GM12878 (cell line): ENCODE measurements around the gene SGMS1.

Source experiments
- CTCF ChIP-seq, 3 experiments: IDR thresholded peaks in 2 of 3; conservative IDR thresholded peaks in 1 of 3; 2 replicates each; pipeline ENCODE4 v1.5.1; 2011; ENCODE audit warnings: low read depth in 3 of 3, low read length in 3 of 3, mild to moderate bottlenecking in 3 of 3, control low read depth in 2 of 3, moderate library complexity in 2 of 3, inconsistent platforms in 1 of 3, mixed read lengths in 1 of 3; ENCODE audit not compliant: control insufficient read depth in 2 of 3, insufficient read depth in 1 of 3; ENCODE audit errors: extremely low read depth in 1 of 3
- ETV6 ChIP-seq, 2 experiments: fragments of 450-650 bp in 1 of 2; IDR thresholded peaks in 1 of 2; conservative IDR thresholded peaks in 1 of 2; 2 replicates each; pipeline ENCODE4 v1.6.1; 2014; ENCODE audit warnings: antibody characterized with exemption in 1 of 2, borderline replicate concordance in 1 of 2, low read depth in 1 of 2, mild to moderate bottlenecking in 1 of 2, moderate library complexity in 1 of 2
- FOXK2 ChIP-seq: fragments of 450-650 bp; IDR thresholded peaks from 2 replicates; pipeline ENCODE4 v1.6.1; 2017; ENCODE audit warnings: mild to moderate bottlenecking, moderate library complexity
- FOXM1 ChIP-seq: IDR thresholded peaks from 2 replicates; pipeline ENCODE4 v1.6.1; 2012; ENCODE audit warnings: low read depth, mild to moderate bottlenecking, inconsistent platforms, low read length, moderate library complexity
- MXI1 ChIP-seq: fragments of 150-350 bp; IDR thresholded peaks from 2 replicates; pipeline ENCODE4 v1.6.1; 2011; ENCODE audit warnings: low read depth, mild to moderate bottlenecking, inconsistent platforms, low read length, improper control_type of control experiment
- PBX3 ChIP-seq: IDR thresholded peaks from 2 replicates; pipeline ENCODE4 v1.6.1; 2011; ENCODE audit warnings: mild to moderate bottlenecking, low read depth, low read length, moderate library complexity; ENCODE audit not compliant: insufficient replicate concordance
- POLR2A ChIP-seq: IDR thresholded peaks from 2 replicates; pipeline ENCODE4 v1.6.1; 2011; ENCODE audit warnings: low read depth, mild to moderate bottlenecking, low read length
- RAD21 ChIP-seq: IDR thresholded peaks from 2 replicates; pipeline ENCODE4 v1.6.1; 2011; ENCODE audit warnings: mild to moderate bottlenecking, low read depth, low read length, moderate library complexity; ENCODE audit not compliant: insufficient read depth
- TAF1 ChIP-seq: IDR thresholded peaks from 2 replicates; pipeline ENCODE4 v1.6.1; 2011; ENCODE audit warnings: mild to moderate bottlenecking, low read depth, low read length, borderline replicate concordance

GRCh38 chr10:50286517-50286916, 337.2 kb downstream of the SGMS1 start:
- no peak for TF ChIP-seq FOXK2
- no peak for TF ChIP-seq TAF1
- no peak for TF ChIP-seq CTCF (IDR thresholded peaks at IDR 0.05 in 2 of 3, conservative IDR thresholded peaks at IDR 0.05 in 1 of 3; ENCODE audit: control insufficient read depth in 2 of 3, extremely low read depth in 1 of 3, insufficient read depth in 1 of 3, low read depth in 3 of 3, low read length in 3 of 3)
- TF ChIP-seq RAD21 = no peak
- TF ChIP-seq POLR2A = no peak
- no peak for TF ChIP-seq ETV6 (conservative IDR thresholded peaks at IDR 0.05 in 1 of 2, IDR thresholded peaks at IDR 0.05 in 1 of 2; ENCODE audit: borderline replicate concordance in 1 of 2, low read depth in 1 of 2)
- TF ChIP-seq MXI1 = no peak
- no peak for TF ChIP-seq PBX3
- no peak for TF ChIP-seq FOXM1
